ENCODE results near the gene ARHGAP9. TPM values are rescaled to one million over a fixed set of nuclear protein-coding genes. Genes with fewer than 3 reads are reported as not detected.
A peak's percentile ranks its signal among the peaks of the same experiment; 100 is the strongest.
"Not testable (repeated sequence)": the region's sequence is repeated elsewhere in the genome, so short reads cannot be mapped to it uniquely, and the experiment has no call there.

The ARHGAP9 gene
- total RNA-seq, 2 experiments from 2014 or later = 354 to 370 TPM

DNA sequence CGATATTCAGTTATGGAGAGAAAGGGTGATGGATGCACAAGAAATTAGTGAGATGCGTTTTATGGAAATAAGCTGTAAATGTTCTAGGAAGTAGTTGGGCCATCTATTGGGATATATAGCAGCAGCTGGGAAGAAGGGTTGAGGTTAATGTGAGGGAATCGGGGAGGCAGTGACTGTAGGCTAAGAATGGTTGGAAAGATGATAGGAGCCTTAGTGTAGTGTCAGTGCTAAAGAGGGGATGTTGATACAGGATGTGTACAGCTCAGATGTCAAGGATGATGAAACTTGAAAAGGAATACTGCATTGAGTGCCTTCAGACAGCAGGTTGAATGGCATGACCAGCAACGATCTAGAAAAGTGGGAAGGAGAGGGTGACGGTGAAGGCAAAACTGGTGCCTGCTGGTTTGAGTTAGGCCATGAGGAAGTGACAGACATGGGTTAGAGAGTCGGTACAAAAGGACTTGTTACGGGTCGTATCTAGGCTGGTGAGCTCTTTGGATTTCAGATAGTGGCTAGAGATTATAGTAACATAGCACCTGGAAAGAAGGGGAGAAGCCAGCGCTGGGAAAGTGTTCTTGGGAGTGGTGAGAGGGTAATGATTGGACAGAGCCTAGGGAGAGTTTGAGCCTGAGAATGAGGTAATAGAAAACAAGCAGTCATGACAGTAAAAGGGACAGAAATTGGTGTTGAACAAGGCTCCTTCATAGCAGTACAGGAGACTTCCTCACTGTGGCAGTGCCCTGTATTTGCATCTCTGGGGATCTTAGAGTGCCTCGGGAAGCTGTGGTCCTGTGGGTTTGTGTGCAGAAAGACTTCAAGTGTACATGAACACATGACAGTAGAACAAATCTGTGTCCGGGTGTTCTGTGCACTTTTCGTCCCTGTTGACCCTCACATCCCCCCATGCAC is 17.8 kb upstream of the ARHGAP9 start:
- ATAC-seq (ENCODE audit: poor library complexity) = no peak
- no peak overlapping the region for H3K4me3 ChIP-seq (ENCODE audit: low read length)
- H3K36me3 ChIP-seq (ENCODE audit: insufficient read depth, low read length) = peaks cover 55% of the 10 kb centered on the region
- no peak overlapping the region for H3K27ac ChIP-seq (ENCODE audit: low read depth in 1 of 2, low read length in 2 of 2)
- H3K9me3 ChIP-seq (ENCODE audit: control insufficient read depth in 1 of 2, insufficient read depth in 1 of 2, low read length in 2 of 2) = no peaks in the 10 kb centered on the region
- H3K27me3 ChIP-seq (ENCODE audit: control insufficient read depth in 1 of 2, insufficient read depth in 2 of 2, low read length in 2 of 2) = no peaks in the 10 kb centered on the region
- Mint-ChIP-seq H3K36me3 (ENCODE audit: low read depth) (peaks cover 73% of the 10 kb centered on the region), H3K27ac (peak overlapping the region; percentile 2), H3K4me3 (no peak overlapping the region), H3K4me1 (ENCODE audit: low read depth) (peaks cover 14% of the 10 kb centered on the region), H3K27me3 (no peaks in the 10 kb centered on the region), H3K9me3 (no peaks in the 10 kb centered on the region)
- POLR2A ChIA-PET = interaction anchor here (0.7 kb wide), 2 partner anchors 20 to 94 kb away, joined by 3 read pairs; partner anchors contain the start of gene PIP4K2C
- H3K4me1 ChIP-seq (ENCODE audit: insufficient read depth, low read length) = no peaks in the 10 kb centered on the region
- intact Hi-C loops (cut with DNase I, micrococcal nuclease) = no loop called here
- no peak for DNase-seq
- CTCF ChIA-PET = interaction anchor here (0.9 kb wide), 1 partner anchor 38 kb away, joined by 3 read pairs; the partner anchor contains the start of gene GLI1
- TF ChIP-seq CTCF (IDR thresholded peaks at IDR 0.05) = no peak

GRCh38 chr12:57496822-57497221 is 17.2 kb upstream of the ARHGAP9 start:
- no peaks in the 10 kb centered on the region for H3K27me3 ChIP-seq (ENCODE audit: control insufficient read depth in 1 of 2, insufficient read depth in 2 of 2, low read length in 2 of 2)
- CTCF ChIA-PET = interaction anchor here (0.9 kb wide), 1 partner anchor 37 kb away, joined by 3 read pairs; the partner anchor contains the start of gene GLI1
- DNase-seq (no peak), ATAC-seq (ENCODE audit: poor library complexity) (no peak)
- POLR2A ChIA-PET = interaction anchor here (0.7 kb wide), 2 partner anchors 20 to 94 kb away, joined by 3 read pairs; partner anchors contain the start of gene PIP4K2C
- no peaks in the 10 kb centered on the region for H3K9me3 Mint-ChIP-seq
- no peaks in the 10 kb centered on the region for H3K27me3 Mint-ChIP-seq
- H3K9me3 ChIP-seq (ENCODE audit: control insufficient read depth in 1 of 2, insufficient read depth in 1 of 2, low read length in 2 of 2) = no peaks in the 10 kb centered on the region
- no peak for TF ChIP-seq CTCF (IDR thresholded peaks at IDR 0.05)
- no peak overlapping the region for H3K27ac Mint-ChIP-seq
- H3K4me1 Mint-ChIP-seq (ENCODE audit: low read depth) = peaks cover 14% of the 10 kb centered on the region
- no peak overlapping the region for H3K27ac ChIP-seq (ENCODE audit: low read depth in 1 of 2, low read length in 2 of 2)
- peaks cover 51% of the 10 kb centered on the region for H3K36me3 ChIP-seq (ENCODE audit: insufficient read depth, low read length)
- H3K4me1 ChIP-seq (ENCODE audit: insufficient read depth, low read length) = no peaks in the 10 kb centered on the region
- intact Hi-C loops (cut with DNase I, micrococcal nuclease) = no loop called here
- no peak overlapping the region for H3K4me3 Mint-ChIP-seq
- H3K4me3 ChIP-seq (ENCODE audit: low read length) = no peak overlapping the region
- peaks cover 74% of the 10 kb centered on the region for H3K36me3 Mint-ChIP-seq (ENCODE audit: low read depth)

GRCh38 chr12:57495051-57495701 is 15.5 kb upstream of the ARHGAP9 start:
- H3K9me3 Mint-ChIP-seq; H3K27me3 ChIP-seq (ENCODE audit: control insufficient read depth in 1 of 2, insufficient read depth in 2 of 2, low read length in 2 of 2); H3K27me3 Mint-ChIP-seq; H3K4me1 ChIP-seq (ENCODE audit: insufficient read depth, low read length); H3K27ac ChIP-seq (ENCODE audit: low read depth in 1 of 2, low read length in 2 of 2); H3K4me3 ChIP-seq (ENCODE audit: low read length); DNase-seq; CTCF ChIA-PET; H3K4me3 Mint-ChIP-seq; ATAC-seq (ENCODE audit: poor library complexity); H3K27ac Mint-ChIP-seq; intact Hi-C loops (cut with DNase I, micrococcal nuclease); POLR2A ChIA-PET; H3K9me3 ChIP-seq (ENCODE audit: control insufficient read depth in 1 of 2, insufficient read depth in 1 of 2, low read length in 2 of 2): not testable (repeated sequence)
- peaks cover 53% of the 10 kb centered on the region for H3K36me3 ChIP-seq (ENCODE audit: insufficient read depth, low read length)
- peaks cover 76% of the 10 kb centered on the region for H3K36me3 Mint-ChIP-seq (ENCODE audit: low read depth)
- peaks cover 18% of the 10 kb centered on the region for H3K4me1 Mint-ChIP-seq (ENCODE audit: low read depth)
